Mesodermal cell (in vitro differentiated cells): ENCODE results near the gene SSBP3.
"Not testable (repeated sequence)": the region's sequence is repeated elsewhere in the genome, so short reads cannot be mapped to it uniquely, and the experiment has no call there.

Source experiments
- H3K27ac ChIP-seq: 2 replicates; pipeline ENCODE4 v1.7.0; 2013; ENCODE audit warnings: mild to moderate bottlenecking, low read depth, low read length, moderate library complexity; ENCODE audit not compliant: severe bottlenecking
- H3K36me3 ChIP-seq: 2 replicates; pipeline ENCODE4 v1.7.1; 2013; ENCODE audit warnings: mild to moderate bottlenecking, low read length, moderate library complexity; ENCODE audit not compliant: control insufficient read depth, insufficient read depth
- H3K4me1 ChIP-seq: one replicate; pipeline ENCODE4 v1.7.1; 2013; ENCODE audit warnings: mild to moderate bottlenecking, low read length; ENCODE audit not compliant: insufficient read depth, control insufficient read depth, poor library complexity, severe bottlenecking
- H3K4me3 ChIP-seq: 2 replicates; pipeline ENCODE4 v1.7.0; 2013; ENCODE audit warnings: low read length, control low read depth, mild to moderate bottlenecking; ENCODE audit not compliant: insufficient read depth, poor library complexity, severe bottlenecking; ENCODE audit errors: extremely low read depth
- H3K9me3 ChIP-seq: 2 replicates; pipeline ENCODE4 v1.7.1; 2013; ENCODE audit warnings: mild to moderate bottlenecking, low read length, moderate library complexity; ENCODE audit not compliant: control insufficient read depth
- WGBS, 2 experiments: methylation state at CpG; one replicate each; pipeline ENCODE4 v1.1.5; 2013; ENCODE audit warnings: missing lambda C conversion rate in 2 of 2; ENCODE audit not compliant: insufficient coverage in 2 of 2; 5-methylcytosine and 5-hydroxymethylcytosine counted together

Gene SSBP3

DNA sequence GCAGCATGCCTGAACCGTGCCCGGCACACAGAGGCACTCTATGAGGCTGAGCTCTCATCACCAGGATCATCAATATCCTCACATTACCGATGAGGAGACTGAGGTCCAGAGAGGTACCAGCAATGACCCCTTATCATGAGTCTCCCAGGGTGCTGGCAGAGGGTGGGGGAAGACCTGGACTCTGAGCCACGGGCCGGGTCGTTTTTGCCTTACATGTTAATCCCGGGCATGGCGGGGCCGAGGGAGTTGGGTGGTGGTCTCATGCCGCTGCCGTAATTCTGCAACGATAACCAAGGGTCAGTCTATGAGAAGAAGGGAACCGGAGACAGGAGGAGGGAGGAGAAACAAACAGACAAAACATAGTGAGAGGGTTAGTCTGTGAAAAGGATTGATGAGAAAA is 163.2 kb downstream of the SSBP3 start:
- WGBS, 2 experiments: 91 to 98% methylated on average over 8 to 10 of the region's 13 CpGs
- Histone ChIP-seq H3K4me1 (no peaks in the 10 kb centered on the region), H3K4me3 (no peak overlapping the region), H3K27ac (no peak overlapping the region), H3K9me3 (no peaks in the 10 kb centered on the region), H3K36me3 (peaks cover 87% of the 10 kb centered on the region)

DNA sequence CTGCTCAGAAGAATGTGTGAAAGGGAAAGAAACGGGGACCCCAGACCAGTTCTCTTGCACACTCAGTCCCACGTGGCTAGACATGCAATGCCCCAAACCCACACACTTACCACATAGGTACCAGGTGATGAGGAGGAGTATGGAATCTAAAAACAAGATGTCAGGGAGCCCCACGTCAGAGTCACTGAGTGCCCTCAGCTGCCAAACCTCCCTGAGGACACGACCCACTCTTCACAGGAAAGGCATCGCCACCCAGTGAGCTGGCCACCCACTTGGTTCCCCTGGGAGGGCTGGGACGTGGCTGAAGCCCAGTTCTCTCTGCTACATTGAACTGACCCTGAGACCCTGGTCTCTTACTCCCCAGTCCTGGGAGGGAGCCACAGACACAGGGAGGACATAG is 164.8 kb downstream of the SSBP3 start:
- Histone ChIP-seq H3K4me1 (no peaks in the 10 kb centered on the region), H3K4me3 (no peak overlapping the region), H3K36me3 (peaks cover 88% of the 10 kb centered on the region), H3K9me3 (no peaks in the 10 kb centered on the region), H3K27ac (no peak overlapping the region)
- WGBS, 2 experiments: 88 to 98% methylated on average over 3 to 4 of the region's 6 CpGs

DNA sequence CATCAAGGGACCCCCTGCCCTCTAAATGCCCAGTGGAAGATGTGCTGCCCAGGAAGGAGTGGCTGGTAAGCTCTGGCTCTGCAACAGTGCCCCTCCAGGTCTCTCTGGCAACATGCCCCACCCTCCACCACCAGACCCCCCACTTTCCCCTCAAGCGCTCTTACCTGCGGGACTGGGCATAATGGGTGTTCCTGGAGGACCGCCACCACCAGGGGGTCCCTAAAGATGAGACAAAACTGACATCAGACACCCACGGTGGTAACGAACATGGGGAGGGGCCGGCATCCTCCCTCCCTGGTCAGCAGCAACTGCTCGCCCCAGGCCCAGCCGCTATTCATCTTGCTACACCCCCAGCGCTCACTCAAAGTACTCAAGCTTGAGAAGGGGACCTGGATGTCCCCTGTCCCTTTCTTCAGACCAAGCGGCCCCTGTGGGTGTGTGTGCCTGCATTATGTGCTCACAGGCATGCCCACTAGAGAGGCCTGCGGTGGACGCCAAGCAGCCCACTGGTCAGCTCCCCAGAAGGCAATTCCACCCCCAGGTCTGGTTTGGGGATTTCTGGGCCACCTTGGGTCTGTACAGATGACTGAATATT is 165.4 kb downstream of the SSBP3 start:
- Histone ChIP-seq H3K9me3 (no peaks in the 10 kb centered on the region), H3K4me1 (no peaks in the 10 kb centered on the region), H3K4me3 (no peak overlapping the region), H3K27ac (no peak overlapping the region), H3K36me3 (peaks cover 91% of the 10 kb centered on the region)
- WGBS, 2 experiments: 94 to 98% methylated on average over 10 to 12 of the region's 12 CpGs

DNA sequence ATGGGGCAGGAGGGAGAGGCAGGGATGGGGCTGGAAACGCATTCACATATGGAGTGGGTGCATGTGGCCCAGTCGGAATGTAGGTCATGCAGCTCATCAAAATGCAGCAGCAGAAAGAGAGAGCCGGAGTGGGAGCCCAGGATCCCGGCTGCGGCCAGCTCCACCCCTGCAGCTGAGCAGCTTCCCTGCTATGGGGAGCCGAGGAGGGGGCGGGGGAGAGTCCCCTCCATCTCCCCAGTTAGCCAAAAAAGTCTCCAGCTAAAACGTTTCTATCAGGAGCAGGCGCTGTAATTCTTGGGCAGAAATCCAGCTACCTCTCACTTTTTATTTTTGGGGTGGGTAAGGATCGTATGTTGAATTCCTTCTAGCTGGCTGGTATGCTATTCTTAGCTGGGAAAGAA is 166.6 kb downstream of the SSBP3 start:
- 96 to 97% methylated on average over 6 to 7 of the region's 10 CpGs for WGBS, 2 experiments

DNA sequence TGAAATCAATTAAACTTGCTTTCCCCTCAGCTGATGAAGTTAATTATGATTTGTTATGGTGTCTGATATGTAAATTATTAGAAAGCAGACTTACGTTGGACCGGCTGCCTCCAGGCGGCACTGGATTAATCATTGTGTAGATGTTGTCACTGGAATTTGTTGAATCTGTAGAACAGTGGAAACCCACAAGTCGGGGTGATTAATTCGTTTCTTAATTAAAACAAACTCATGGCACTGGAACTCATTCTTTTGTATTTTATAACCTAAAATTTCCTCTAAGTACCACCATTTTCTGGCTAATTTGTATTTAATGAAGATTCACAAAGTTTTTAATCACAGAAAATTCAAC is 167.2 kb downstream of the SSBP3 start:
- H3K27ac ChIP-seq: no peak overlapping the region
- no peaks in the 10 kb centered on the region for H3K9me3 ChIP-seq
- 95 to 100% methylated on average over 3 of the region's 5 CpGs for WGBS, 2 experiments
- H3K4me1 ChIP-seq: no peaks in the 10 kb centered on the region
- no peak overlapping the region for H3K4me3 ChIP-seq
- H3K36me3 ChIP-seq: peaks cover 90% of the 10 kb centered on the region

More for the DNA sequence above, 166.6 kb downstream of the SSBP3 start:
- Histone ChIP-seq H3K36me3 (peaks cover 91% of the 10 kb centered on the region), H3K4me1 (no peaks in the 10 kb centered on the region), H3K9me3 (no peaks in the 10 kb centered on the region), H3K4me3 (no peak overlapping the region), H3K27ac (no peak overlapping the region)

DNA sequence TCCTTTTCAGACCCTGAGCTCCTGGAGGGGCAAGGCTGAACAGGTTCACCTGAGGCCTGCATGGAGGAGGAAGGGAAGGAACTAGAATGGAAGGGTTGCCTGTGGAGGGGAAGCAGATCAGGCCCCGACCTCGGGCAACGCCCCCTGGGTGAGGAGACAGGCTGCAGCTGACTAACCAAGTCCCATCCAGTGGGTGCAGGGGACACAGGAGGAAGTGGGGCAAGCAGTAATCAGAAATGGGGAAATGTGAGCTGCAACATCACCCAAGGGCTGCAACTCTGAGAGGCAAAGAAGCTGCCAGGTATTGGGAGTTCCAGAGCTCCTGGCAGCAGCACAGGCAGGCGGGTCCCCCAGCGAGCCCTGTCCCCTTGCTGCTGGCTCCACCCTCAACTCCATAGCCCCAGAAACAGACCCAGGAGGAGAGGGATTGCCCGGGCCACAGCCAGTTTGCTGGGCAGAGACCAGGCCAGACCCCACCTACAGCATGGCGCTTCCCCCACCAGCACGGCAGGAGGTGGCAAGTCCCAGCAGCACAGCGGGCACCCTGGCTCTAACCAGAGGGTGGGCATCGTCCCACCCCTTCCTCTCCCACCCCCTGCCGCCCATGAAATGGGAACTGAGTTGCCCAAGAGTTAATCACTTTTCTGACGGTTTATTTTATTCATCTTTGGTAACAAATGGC is 167.7 kb downstream of the SSBP3 start:
- peaks cover 85% of the 10 kb centered on the region for H3K36me3 ChIP-seq

DNA sequence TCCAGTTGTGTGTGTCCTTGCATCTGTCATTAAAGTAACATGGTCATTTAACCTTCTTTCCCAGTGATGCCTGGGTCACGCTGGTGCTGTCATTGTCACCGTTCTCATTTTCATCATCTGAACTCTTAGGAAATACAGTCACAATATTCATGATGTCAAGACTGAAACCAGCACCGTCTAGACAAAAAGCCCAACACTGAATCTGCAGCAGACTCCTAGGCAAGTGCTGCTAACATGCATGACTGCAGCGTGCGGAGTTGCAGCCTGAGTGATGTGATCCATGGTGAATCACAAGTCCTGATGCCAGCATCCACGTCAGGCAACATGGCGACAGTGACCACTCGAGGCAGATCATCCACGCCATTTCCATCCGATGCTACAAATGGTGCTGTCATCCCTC is 168.6 kb downstream of the SSBP3 start:
- 93 to 94% methylated on average over 10 of the region's 10 CpGs for WGBS, 2 experiments
- Histone ChIP-seq H3K4me3 (no peak overlapping the region), H3K27ac (no peak overlapping the region), H3K36me3 (peaks cover 76% of the 10 kb centered on the region), H3K9me3 (no peaks in the 10 kb centered on the region), H3K4me1 (no peaks in the 10 kb centered on the region)

More for the DNA sequence above, 167.7 kb downstream of the SSBP3 start:
- Histone ChIP-seq H3K4me3 (no peak overlapping the region), H3K27ac (no peak overlapping the region), H3K9me3 (no peaks in the 10 kb centered on the region), H3K4me1 (no peaks in the 10 kb centered on the region)
- WGBS, 2 experiments: 92 to 96% methylated on average over 8 of the region's 12 CpGs

DNA sequence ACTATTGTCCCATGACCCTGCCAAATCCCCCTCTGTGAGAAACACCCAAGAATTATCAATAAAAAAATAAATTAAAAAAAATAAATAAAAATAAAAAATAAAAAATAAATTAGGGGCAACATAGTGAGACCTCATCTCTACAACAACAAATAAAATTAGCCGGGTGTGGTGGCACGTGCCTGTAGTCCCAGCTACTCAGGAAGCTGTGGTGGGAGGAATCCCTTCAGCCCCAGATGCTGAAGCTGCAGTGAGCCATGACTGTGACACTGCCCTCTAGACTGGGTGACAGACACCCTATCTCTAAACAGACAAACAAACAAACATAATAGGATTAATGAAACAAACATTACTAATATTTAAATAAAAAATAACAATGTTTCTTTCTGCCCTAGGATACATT is 171.9 kb downstream of the SSBP3 start:
- no peaks in the 10 kb centered on the region for H3K9me3 ChIP-seq
- H3K36me3 ChIP-seq: peaks cover 61% of the 10 kb centered on the region
- H3K4me3 ChIP-seq: no peak overlapping the region
- peaks cover 8% of the 10 kb centered on the region for H3K4me1 ChIP-seq
- H3K27ac ChIP-seq: no peak overlapping the region
- 100% methylated on average over 2 of the region's 2 CpGs; no CpG with 5 or more reads in 1 of the 2 experiments for WGBS, 2 experiments

DNA sequence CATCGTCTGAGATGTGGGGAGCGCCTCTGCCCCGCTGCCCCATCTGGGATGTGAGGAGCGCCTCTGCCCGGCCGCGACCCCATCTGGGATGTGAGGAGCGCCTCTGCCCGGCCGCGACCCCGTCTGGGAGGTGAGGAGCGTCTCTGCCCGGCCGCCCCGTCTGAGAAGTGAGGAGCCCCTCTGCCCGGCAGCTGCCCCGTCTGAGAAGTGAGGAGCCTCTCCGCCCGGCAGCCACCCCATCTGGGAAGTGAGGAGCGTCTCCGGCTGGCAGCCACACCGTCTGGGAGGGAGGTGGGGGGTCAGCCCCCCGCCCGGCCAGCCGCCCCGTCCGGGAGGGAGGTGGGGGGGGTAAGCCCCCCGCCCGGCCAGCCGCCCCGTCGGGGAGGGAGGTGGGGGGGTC is 173.0 kb downstream of the SSBP3 start:
- H3K4me1 ChIP-seq: peaks cover 19% of the 10 kb centered on the region
- WGBS, 2 experiments: 88% methylated on average over 7 of the region's 33 CpGs; no CpG with 5 or more reads in 1 of the 2 experiments

DNA sequence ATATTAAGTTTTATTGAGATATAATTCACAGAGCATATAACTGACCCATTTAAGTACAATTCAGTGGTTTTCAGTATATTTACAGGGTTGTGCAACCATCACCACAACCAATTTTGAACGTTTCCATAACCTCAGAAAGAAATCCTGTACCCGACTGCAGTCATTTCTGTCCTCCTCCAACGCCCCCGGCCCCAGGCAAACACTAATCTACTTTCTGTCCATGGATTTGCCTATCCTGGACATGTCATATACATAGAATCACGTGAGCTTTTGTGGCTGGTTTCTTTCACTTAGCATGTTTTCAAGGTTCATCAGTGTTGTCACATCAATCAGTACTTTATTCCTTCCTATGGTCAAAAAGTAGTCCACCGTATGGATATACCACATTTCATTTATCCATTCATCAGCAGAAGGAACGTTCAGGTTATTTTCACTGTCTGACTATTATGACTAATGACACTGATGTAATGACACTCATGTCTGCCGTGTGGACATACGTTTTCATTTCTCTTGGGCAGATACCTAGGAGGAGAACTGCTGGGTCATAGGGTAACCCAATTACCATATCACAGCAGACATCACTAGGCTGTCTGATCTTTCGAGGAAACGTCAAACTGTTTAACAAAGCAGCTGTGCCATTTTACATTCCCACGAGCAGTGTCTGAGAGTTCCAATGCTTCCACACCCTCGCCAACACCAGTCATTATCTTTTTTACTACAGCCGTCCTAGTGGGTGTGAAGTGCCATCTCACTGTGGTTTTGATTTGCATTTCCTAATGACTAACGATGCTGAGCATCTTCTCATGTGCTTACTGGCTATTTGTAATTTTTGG is 175.5 kb downstream of the SSBP3 start:
- Histone ChIP-seq H3K4me3 (no peak overlapping the region), H3K36me3 (peaks cover 36% of the 10 kb centered on the region), H3K9me3 (no peaks in the 10 kb centered on the region), H3K4me1 (peaks cover 38% of the 10 kb centered on the region), H3K27ac (no peak overlapping the region)
- WGBS, 2 experiments: 92 to 93% methylated on average over 12 to 13 of the region's 15 CpGs

More for the DNA sequence above, 173.0 kb downstream of the SSBP3 start:
- not testable (repeated sequence) for H3K27ac ChIP-seq, H3K9me3 ChIP-seq, H3K4me3 ChIP-seq
- peaks cover 52% of the 10 kb centered on the region for H3K36me3 ChIP-seq
